Keratinocyte (primary cell): ENCODE measurements around the gene GPR146. TPM values are rescaled to one million over a fixed set of nuclear protein-coding genes. Genes with fewer than 3 reads are reported as not detected.

Source experiments
- DNase-seq: peaks from one replicate; pipeline ENCODE4 v3.0.0-alpha.2; 2011; ENCODE audit warnings: low read depth, missing footprints, low spot score
- FAIRE-seq: peaks from 2 replicates; lab custom pipeline; 2011; peaks lifted over from hg19 to GRCh38; lab: Jason Lieb, UNC
- H2AFZ ChIP-seq: 2 replicates; pipeline ENCODE4 v1.6.0; 2012; ENCODE audit warnings: low read length, control low read depth, inconsistent platforms; ENCODE audit not compliant: control insufficient read depth
- H3K27ac ChIP-seq: 2 replicates; pipeline ENCODE4 v1.5.1; 2011; ENCODE audit warnings: low read length; ENCODE audit not compliant: control insufficient read depth, insufficient read depth
- H3K27me3 ChIP-seq: 3 replicates; pipeline ENCODE4 v1.6.0; 2011; ENCODE audit warnings: low read length; ENCODE audit not compliant: control insufficient read depth, insufficient read depth; ENCODE audit errors: extremely low read depth
- H3K36me3 ChIP-seq, 2 experiments: 2 replicates in 1 of 2; 3 replicates in 1 of 2; pipeline ENCODE4 v1.5.1; 2011; ENCODE audit warnings: low read length in 2 of 2, mild to moderate bottlenecking in 1 of 2; ENCODE audit not compliant: control insufficient read depth in 2 of 2, insufficient read depth in 2 of 2; ENCODE audit errors: extremely low read depth in 1 of 2
- H3K4me1 ChIP-seq: 3 replicates; pipeline ENCODE4 v1.5.1; 2011; ENCODE audit warnings: low read length; ENCODE audit not compliant: control insufficient read depth, insufficient read depth; ENCODE audit errors: extremely low read depth
- H3K4me2 ChIP-seq: 3 replicates; pipeline ENCODE4 v1.6.0; 2011; ENCODE audit warnings: low read depth, low read length; ENCODE audit not compliant: control insufficient read depth, insufficient read depth; ENCODE audit errors: extremely low read depth
- H3K4me3 ChIP-seq, 3 experiments: fragments of 200-600 bp in 1 of 3; sonication (generic) in 1 of 3; 2 replicates in 2 of 3; 3 replicates in 1 of 3; pipeline ENCODE4 v1.5.1; 2011 to 2016; ENCODE audit warnings: low read length in 3 of 3, mild to moderate bottlenecking in 3 of 3, control low read depth in 2 of 3, inconsistent platforms in 1 of 3, low read depth in 1 of 3, mixed read lengths in 1 of 3, mixed run types in 1 of 3, moderate library complexity in 1 of 3; ENCODE audit not compliant: control insufficient read depth in 2 of 3, insufficient read depth in 2 of 3; ENCODE audit errors: extremely low read depth in 1 of 3
- H3K79me2 ChIP-seq: 2 replicates; pipeline ENCODE4 v1.6.0; 2012; ENCODE audit warnings: low read length; ENCODE audit not compliant: control insufficient read depth, insufficient read depth
- H3K9ac ChIP-seq: 3 replicates; pipeline ENCODE4 v1.6.0; 2011; ENCODE audit warnings: low read length; ENCODE audit not compliant: control insufficient read depth, insufficient read depth; ENCODE audit errors: extremely low read depth
- H3K9me1 ChIP-seq: 3 replicates; pipeline ENCODE4 v1.6.0; 2011; ENCODE audit warnings: low read length; ENCODE audit not compliant: control insufficient read depth, insufficient read depth; ENCODE audit errors: extremely low read depth
- H3K9me3 ChIP-seq: 2 replicates; pipeline ENCODE4 v1.5.1; 2012; ENCODE audit warnings: low read depth, low read length; ENCODE audit not compliant: control insufficient read depth
- H4K20me1 ChIP-seq: 3 replicates; pipeline ENCODE4 v1.6.0; 2011; ENCODE audit warnings: low read length; ENCODE audit not compliant: control insufficient read depth, insufficient read depth; ENCODE audit errors: extremely low read depth
- EZH2 ChIP-seq: IDR thresholded peaks from one replicate; pipeline ENCODE4 v1.6.1; 2012; ENCODE audit warnings: inconsistent platforms, mild to moderate bottlenecking, low read length, moderate library complexity
- dilution Hi-C: fragments of 300-500 bp; cut with MboI; formaldehyde crosslinking; loops from one replicate; pipeline ENCODE4 v1.7.0; 2020; ENCODE audit warnings: low sequenced_read_pairs; ENCODE audit not compliant: extremely low pct_ligation_motif_present
- polyA plus RNA-seq, 5 experiments: library from polyadenylated mRNA; depleted of rRNA in 3 of 5; stranded (reverse) in 3 of 5; stranded (forward) in 1 of 5; unstranded in 1 of 5; fragments of >200 nt; gene quantifications; 1 replicate in 1 of 5; 2 replicates in 3 of 5; 3 replicates in 1 of 5; pipeline versions ENCODE4 v1.2.1 to v1.2.3, GENCODE V29; 2011 to 2012; ENCODE audit warnings: missing spikeins in 2 of 5, low read depth in 1 of 5, low replicate concordance in 1 of 5
- TF ChIP-seq, protein P1 (sequence below), 3 experiments: IDR thresholded peaks in 1 of 3; conservative IDR thresholded peaks in 1 of 3; optimal IDR thresholded peaks in 1 of 3; 2 replicates in 2 of 3; 3 replicates in 1 of 3; pipeline versions ENCODE3 to v1.5.1; 2011; ENCODE audit warnings: low read length in 3 of 3, mild to moderate bottlenecking in 3 of 3, moderate library complexity in 2 of 3, control low read depth in 1 of 3, inconsistent platforms in 1 of 3; ENCODE audit not compliant: insufficient read depth in 2 of 3; ENCODE audit errors: extremely low read depth in 1 of 3

GPR146 gene
- polyA plus RNA-seq, 1 donor (not counting 4 experiments of a cell fraction or from before 2014, with no cell fraction given), result 0.13 TPM

DNA sequence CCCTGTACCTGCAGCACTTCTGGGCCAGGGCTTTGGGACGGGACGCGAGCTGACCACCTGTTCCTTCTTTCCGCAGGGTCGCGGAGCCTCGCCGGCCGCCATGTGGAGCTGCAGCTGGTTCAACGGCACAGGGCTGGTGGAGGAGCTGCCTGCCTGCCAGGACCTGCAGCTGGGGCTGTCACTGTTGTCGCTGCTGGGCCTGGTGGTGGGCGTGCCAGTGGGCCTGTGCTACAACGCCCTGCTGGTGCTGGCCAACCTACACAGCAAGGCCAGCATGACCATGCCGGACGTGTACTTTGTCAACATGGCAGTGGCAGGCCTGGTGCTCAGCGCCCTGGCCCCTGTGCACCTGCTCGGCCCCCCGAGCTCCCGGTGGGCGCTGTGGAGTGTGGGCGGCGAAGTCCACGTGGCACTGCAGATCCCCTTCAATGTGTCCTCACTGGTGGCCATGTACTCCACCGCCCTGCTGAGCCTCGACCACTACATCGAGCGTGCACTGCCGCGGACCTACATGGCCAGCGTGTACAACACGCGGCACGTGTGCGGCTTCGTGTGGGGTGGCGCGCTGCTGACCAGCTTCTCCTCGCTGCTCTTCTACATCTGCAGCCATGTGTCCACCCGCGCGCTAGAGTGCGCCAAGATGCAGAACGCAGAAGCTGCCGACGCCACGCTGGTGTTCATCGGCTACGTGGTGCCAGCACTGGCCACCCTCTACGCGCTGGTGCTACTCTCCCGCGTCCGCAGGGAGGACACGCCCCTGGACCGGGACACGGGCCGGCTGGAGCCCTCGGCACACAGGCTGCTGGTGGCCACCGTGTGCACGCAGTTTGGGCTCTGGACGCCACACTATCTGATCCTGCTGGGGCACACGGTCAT is 13.3 kb downstream of the GPR146 start:
- H3K9me1 ChIP-seq, result peaks cover 2% of the 10 kb centered on the region
- dilution Hi-C loops, result no loop called here

DNA sequence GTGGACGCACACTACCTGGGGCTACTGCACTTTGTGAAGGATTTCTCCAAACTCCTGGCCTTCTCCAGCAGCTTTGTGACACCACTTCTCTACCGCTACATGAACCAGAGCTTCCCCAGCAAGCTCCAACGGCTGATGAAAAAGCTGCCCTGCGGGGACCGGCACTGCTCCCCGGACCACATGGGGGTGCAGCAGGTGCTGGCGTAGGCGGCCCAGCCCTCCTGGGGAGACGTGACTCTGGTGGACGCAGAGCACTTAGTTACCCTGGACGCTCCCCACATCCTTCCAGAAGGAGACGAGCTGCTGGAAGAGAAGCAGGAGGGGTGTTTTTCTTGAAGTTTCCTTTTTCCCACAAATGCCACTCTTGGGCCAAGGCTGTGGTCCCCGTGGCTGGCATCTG is 14.0 kb downstream of the GPR146 start:
- Histone ChIP-seq H2AFZ (no peak overlapping the region), H4K20me1 (no peaks in the 10 kb centered on the region), H3K9me1 (peaks cover 2% of the 10 kb centered on the region), H3K9me3 (no peaks in the 10 kb centered on the region), H3K4me1 (peaks cover 20% of the 10 kb centered on the region), H3K79me2 (no peaks in the 10 kb centered on the region), H3K4me2 (no peak overlapping the region), H3K27me3 (no peaks in the 10 kb centered on the region), H3K27ac (no peak overlapping the region), H3K9ac (no peak overlapping the region), H3K36me3 (peaks cover 6 to 7% of the 10 kb centered on the region in 2 experiments), H3K4me3 (no peak overlapping the region)
- FAIRE-seq (no peak), DNase-seq (no peak)
- dilution Hi-C loops, result no loop called here
- no peak for TF ChIP-seq EZH2
- TF ChIP-seq, protein P1, sequence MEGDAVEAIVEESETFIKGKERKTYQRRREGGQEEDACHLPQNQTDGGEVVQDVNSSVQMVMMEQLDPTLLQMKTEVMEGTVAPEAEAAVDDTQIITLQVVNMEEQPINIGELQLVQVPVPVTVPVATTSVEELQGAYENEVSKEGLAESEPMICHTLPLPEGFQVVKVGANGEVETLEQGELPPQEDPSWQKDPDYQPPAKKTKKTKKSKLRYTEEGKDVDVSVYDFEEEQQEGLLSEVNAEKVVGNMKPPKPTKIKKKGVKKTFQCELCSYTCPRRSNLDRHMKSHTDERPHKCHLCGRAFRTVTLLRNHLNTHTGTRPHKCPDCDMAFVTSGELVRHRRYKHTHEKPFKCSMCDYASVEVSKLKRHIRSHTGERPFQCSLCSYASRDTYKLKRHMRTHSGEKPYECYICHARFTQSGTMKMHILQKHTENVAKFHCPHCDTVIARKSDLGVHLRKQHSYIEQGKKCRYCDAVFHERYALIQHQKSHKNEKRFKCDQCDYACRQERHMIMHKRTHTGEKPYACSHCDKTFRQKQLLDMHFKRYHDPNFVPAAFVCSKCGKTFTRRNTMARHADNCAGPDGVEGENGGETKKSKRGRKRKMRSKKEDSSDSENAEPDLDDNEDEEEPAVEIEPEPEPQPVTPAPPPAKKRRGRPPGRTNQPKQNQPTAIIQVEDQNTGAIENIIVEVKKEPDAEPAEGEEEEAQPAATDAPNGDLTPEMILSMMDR (optimal IDR thresholded peaks at IDR 0.05 in 1 of 3, IDR thresholded peaks at IDR 0.05 in 1 of 3, conservative IDR thresholded peaks at IDR 0.05 in 1 of 3; ENCODE audit: extremely low read depth in 1 of 3, insufficient read depth in 2 of 3, low read length in 3 of 3), result no peak

More for the DNA sequence above, 13.3 kb downstream of the GPR146 start:
- Histone ChIP-seq H2AFZ (no peak overlapping the region), H3K4me3 (no peak overlapping the region), H3K9ac (no peak overlapping the region), H3K4me1 (peaks cover 14% of the 10 kb centered on the region), H3K4me2 (no peak overlapping the region), H4K20me1 (no peaks in the 10 kb centered on the region), H3K27ac (no peak overlapping the region), H3K9me3 (no peaks in the 10 kb centered on the region), H3K79me2 (no peaks in the 10 kb centered on the region), H3K36me3 (peaks cover 6 to 7% of the 10 kb centered on the region in 2 experiments), H3K27me3 (no peaks in the 10 kb centered on the region)
- TF ChIP-seq EZH2, result no peak
- TF ChIP-seq, protein P1 (optimal IDR thresholded peaks at IDR 0.05 in 1 of 3, IDR thresholded peaks at IDR 0.05 in 1 of 3, conservative IDR thresholded peaks at IDR 0.05 in 1 of 3; ENCODE audit: extremely low read depth in 1 of 3, insufficient read depth in 2 of 3, low read length in 3 of 3), result no peak
- DNase-seq (no peak), FAIRE-seq (no peak)
